GM19455 (cell line): ENCODE results near the gene ZBTB7C.

Experiments
- ATAC-seq: cut with Tn5 transposase; IDR thresholded peaks from one replicate; pipeline ENCODE4 v1.9.1; 2021; ENCODE audit not compliant: unreplicated experiment

Gene ZBTB7C

GRCh38 chr18:48028696-48029095 lies 380.5 kb downstream of the ZBTB7C start:
- ATAC-seq: no peak

- no peak for ATAC-seq
These were observed 381.1 kb downstream of the ZBTB7C start for GRCh38 chr18:48028081-48028480.

GRCh38 chr18:48027401-48027963 lies 381.7 kb downstream of the ZBTB7C start:
- ATAC-seq: no peak

DNA sequence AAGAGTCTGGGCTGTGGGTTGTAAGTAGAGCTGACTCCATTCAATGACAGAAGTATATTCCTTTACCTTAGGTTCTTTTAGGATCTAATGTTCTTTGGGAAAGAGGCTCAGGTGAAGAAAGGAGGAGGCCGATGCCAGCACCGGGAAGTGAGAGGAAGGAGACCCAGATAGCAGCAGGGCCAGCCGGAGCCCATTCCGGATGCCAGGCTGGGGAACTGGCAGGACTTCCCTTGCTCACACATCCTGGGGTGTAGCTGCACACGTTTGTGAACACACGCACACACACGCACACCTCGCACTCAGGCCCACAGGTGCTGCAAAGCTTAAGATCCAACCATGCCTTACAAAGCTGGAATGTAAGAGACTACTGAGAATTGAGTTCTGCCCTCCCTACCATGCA lies 383.0 kb downstream of the ZBTB7C start:
- ATAC-seq: no peak

- ATAC-seq: no peak
These were observed 384.1 kb downstream of the ZBTB7C start for GRCh38 chr18:48024881-48025660.

GRCh38 chr18:48024009-48024512 lies 385.1 kb downstream of the ZBTB7C start:
- no peak for ATAC-seq

GRCh38 chr18:48023334-48024008 lies 385.7 kb downstream of the ZBTB7C start:
- no peak for ATAC-seq

- ATAC-seq: no peak
These were observed 386.5 kb downstream of the ZBTB7C start for GRCh38 chr18:48022531-48023329.

- no peak for ATAC-seq
These were observed 387.2 kb downstream of the ZBTB7C start for GRCh38 chr18:48022021-48022420.

GRCh38 chr18:48021273-48021914 lies 387.8 kb downstream of the ZBTB7C start:
- ATAC-seq: no peak

DNA sequence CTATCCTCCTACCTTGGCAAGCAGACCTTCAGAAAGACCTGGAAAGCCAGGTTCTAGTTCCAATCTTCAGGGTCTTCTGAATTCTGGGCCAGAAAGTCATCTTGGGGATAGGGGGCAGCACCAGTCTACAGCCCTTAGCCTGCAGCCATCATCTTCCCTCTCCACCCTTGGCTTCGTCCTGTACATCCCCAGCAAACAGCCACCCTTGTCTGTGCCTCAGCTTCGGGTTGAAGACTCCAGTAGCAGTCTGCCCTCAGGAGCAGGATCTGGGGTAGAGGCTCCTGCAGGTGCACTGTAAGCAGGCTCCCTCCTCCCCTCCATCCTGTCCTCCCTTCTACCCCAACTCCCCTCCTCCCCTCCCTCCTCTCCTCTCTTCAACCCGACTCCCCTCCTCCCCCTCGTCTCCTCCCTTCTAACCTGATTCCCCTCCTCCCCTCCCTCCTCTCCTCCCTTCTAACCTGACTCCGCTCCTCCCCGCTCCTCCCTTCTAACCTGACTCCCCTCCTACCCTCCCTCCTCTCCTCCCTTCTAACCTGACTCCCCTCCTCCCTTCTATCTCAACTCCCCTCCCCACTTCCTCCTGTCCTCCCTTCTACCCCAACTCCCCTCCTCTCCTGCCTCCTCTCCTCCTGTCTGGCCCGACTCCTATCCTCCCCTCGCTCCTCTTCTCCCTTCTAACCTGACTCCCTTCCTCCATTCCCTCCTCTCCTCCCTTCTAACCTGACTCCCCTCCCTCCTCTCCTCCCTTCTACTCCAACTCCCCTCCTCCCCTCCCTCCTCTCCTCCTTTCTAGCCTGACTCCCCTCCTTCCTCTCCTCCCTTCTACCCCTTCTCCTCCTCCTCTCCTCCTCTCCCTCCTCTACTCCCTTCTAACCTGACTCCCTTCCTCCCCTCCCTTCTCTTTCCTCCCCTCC lies 388.6 kb downstream of the ZBTB7C start:
- ATAC-seq: no peak

- ATAC-seq: no peak
These were observed 389.4 kb downstream of the ZBTB7C start for GRCh38 chr18:48019557-48020325.

- ATAC-seq: no peak
These were observed 390.3 kb downstream of the ZBTB7C start for GRCh38 chr18:48018851-48019250.

GRCh38 chr18:48017635-48018034 lies 391.5 kb downstream of the ZBTB7C start:
- ATAC-seq: no peak

DNA sequence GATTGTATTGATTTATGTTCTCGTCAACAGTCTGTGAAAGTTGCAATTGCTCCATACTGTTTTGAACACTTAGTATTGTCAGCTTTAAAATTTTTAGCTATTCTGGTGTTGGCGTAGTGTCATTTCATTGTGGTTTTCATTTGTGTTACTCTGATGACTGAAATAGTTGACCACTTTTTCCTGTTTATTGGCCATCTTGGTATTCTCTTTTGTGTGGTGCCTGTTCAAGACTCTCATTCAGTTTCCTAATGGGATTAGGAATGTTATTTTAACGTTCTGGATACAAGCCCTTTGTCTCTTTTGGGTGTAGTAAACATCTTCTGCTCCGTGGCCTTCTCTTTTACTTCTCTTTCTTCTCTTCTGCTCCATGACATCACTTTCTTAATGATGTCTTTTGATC lies 396.0 kb downstream of the ZBTB7C start:
- no peak for ATAC-seq

DNA sequence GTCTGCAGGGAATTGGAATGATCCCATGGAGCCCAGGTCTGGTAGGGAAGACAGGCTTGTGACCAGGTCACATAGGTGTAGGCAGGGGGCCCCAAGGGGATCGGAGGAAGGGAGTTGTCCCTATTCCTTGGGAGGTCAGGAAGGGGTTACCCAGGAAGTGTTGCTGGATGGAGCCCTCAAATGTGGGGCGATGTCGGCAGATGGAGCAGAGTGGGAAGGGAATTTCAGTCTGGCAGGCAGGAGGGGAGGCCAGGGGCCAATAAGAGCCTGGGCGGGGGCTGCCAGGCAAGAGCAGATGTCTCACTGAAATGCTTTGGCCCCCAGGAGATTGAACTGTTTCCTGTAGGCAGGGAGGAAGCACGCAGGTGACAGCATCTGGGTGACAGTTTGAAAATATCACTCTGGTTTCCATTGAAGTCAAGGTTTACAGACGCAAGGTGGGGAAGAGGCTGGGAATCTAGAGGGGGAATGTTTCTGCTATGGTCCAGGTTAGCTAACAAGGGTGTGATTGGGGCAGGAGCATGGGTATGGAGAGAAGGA lies 397.2 kb downstream of the ZBTB7C start:
- no peak for ATAC-seq

GRCh38 chr18:48010264-48010663 lies 398.9 kb downstream of the ZBTB7C start:
- no peak for ATAC-seq

DNA sequence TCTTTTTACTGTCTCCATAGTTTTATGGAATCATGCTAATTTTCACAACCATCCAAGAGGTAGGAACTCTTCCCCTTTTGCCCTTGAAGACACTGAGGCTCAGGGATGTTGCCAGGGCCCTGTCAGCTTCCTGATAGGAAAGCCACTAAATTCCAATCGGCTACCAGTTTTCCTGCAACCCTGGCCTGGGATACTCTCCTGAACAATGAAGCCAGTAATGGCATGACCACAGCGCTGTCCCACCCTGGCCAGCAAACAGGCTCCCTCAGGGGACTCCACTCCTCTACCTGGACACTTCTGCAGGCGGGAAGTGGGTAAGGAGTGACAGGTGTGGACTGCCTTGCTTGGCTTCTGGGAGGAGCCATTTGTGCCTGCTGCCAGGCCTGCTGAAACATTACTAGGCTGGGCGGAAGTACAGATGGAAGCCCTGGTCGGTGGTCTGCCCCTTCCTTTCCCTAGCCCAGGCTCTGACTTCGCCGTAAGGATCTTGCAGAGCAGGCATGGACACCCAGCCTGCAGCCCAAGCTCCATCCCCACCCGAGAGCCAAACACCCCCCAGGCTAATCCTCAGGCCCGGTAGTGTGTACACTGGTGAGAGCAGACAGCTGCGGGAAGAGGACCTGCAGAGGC lies 400.0 kb downstream of the ZBTB7C start:
- no peak for ATAC-seq
